Panc1 (cell line): Measurements from ENCODE around the gene CDC14B. TPM values are rescaled to one million over a fixed set of nuclear protein-coding genes. Genes with fewer than 3 reads are reported as not detected.

Source experiments
- ATAC-seq: fragments of 200-7000 bp; cut with Tn5 transposase; 2 replicates; pipeline ENCODE4 v1.9.1; 2020; ENCODE audit warnings: mild to moderate bottlenecking, moderate library complexity
- BruUV-seq: library from RNA; stranded (reverse); fragments of 400-500 nt; replicated peaks from 2 replicates; lab custom pipeline; 2021; lab: Mats Ljungman, UMichigan
- CTCF ChIA-PET: fragments of 300-600 bp; sonication (Branson Sonifier 250); formaldehyde crosslinking; loops from one replicate; lab custom pipeline; 2022; ENCODE audit warnings: antibody characterized with exemption; lab: Charles Lee
- POLR2A ChIA-PET: fragments of 300-600 bp; sonication (Branson Sonifier 250); formaldehyde crosslinking; loops from one replicate; lab custom pipeline; 2022; ENCODE audit warnings: antibody characterized with exemption; lab: Charles Lee
- DNase-seq: peaks from one replicate; pipeline ENCODE4 v3.0.0-alpha.2; 2010; ENCODE audit warnings: low read depth, low spot score
- H3K27ac ChIP-seq: 2 replicates; pipeline ENCODE4 v1.5.1; 2011; ENCODE audit warnings: mild to moderate bottlenecking, low read length, inconsistent platforms
- H3K27me3 ChIP-seq: fragments of 200-500 bp; sonication (Bioruptor generic); 2 replicates; pipeline ENCODE4 v1.6.0; 2014; ENCODE audit warnings: low read length, inconsistent platforms; ENCODE audit not compliant: control insufficient read depth, insufficient read depth
- H3K36me3 ChIP-seq: fragments of 200-500 bp; sonication (Bioruptor generic); 2 replicates; pipeline ENCODE4 v1.5.1; 2014; ENCODE audit warnings: inconsistent platforms, mild to moderate bottlenecking, low read length, moderate library complexity; ENCODE audit not compliant: control insufficient read depth, insufficient read depth
- H3K4me1 ChIP-seq: 2 replicates; pipeline ENCODE4 v1.5.1; 2011; ENCODE audit warnings: inconsistent platforms, mild to moderate bottlenecking, low read length, moderate library complexity; ENCODE audit not compliant: control insufficient read depth, insufficient read depth
- H3K4me3 ChIP-seq, 2 experiments: 2 replicates each; pipeline ENCODE4 v1.5.1; 2011 to 2012; ENCODE audit warnings: low read depth in 2 of 2, low read length in 2 of 2, mild to moderate bottlenecking in 2 of 2, inconsistent platforms in 1 of 2, moderate library complexity in 1 of 2
- H3K9me3 ChIP-seq: fragments of 200-500 bp; sonication (Bioruptor generic); 2 replicates; pipeline ENCODE4 v1.5.1; 2014; ENCODE audit warnings: low read depth, mild to moderate bottlenecking, inconsistent platforms, low read length, moderate library complexity; ENCODE audit not compliant: control insufficient read depth, insufficient read depth
- POLR2AphosphoS5 ChIP-seq: IDR thresholded peaks from 2 replicates; pipeline ENCODE4 v1.6.1; 2012; ENCODE audit warnings: mild to moderate bottlenecking, low read depth, low read length, moderate library complexity
- TCF7L2 ChIP-seq: IDR thresholded peaks from 2 replicates; pipeline ENCODE4 v1.6.1; 2011; ENCODE audit warnings: mild to moderate bottlenecking, low read depth, low read length, inconsistent platforms
- in situ Hi-C: cut with HindIII; loops from 2 replicates; pipeline ENCODE4 v1.10.0; 2016; ENCODE audit warnings: low sequenced_read_pairs, low pct_unique_long_range_greater_than_20kb
- intact Hi-C: fragments of 100-400 bp; cut with micrococcal nuclease; formaldehyde crosslinking; loops from one replicate; pipeline ENCODE4 v1.10.0; 2022; ENCODE audit not compliant: unreplicated experiment
- total RNA-seq: library from RNA; stranded (reverse); gene quantifications from one replicate; pipeline ENCODE4 v1.2.1, GENCODE V29; 2021; ENCODE audit not compliant: unreplicated experiment
- TF ChIP-seq, protein P1 (sequence below): fragments of 450-650 bp; IDR thresholded peaks from 2 replicates; pipeline ENCODE4 v1.5.1; 2017; ENCODE audit warnings: mild to moderate bottlenecking
- TF ChIP-seq, protein P2 (sequence below), 2 experiments: IDR thresholded peaks; 2 replicates each; pipeline ENCODE4 v1.6.1; 2011 to 2012; ENCODE audit warnings: low read depth in 2 of 2, control low read depth in 1 of 2, low read length in 1 of 2, mild to moderate bottlenecking in 1 of 2, moderate library complexity in 1 of 2; ENCODE audit not compliant: insufficient read depth in 1 of 2

CDC14B gene
- total RNA-seq, 1 experiment from 2014 or later = 11.8 TPM

DNA sequence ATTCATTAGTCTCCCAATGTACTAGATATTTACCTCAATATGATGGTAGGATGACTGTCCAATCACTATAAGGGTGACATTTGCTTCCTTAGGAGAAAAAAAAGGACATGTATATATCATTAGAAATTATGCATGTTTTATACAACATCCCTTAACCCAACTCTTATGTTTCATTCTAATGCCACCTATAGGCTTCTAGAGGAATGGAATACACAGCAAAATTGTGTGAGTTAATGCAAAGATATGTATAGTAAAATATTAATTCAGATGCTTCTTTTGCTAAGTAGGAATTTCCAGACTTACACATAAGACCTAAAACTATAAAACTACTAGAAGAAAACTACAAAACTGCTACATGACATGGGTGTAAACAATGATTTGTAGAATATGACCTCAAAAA lies 32.0 kb upstream of the CDC14B start:
- H3K27me3 ChIP-seq = no peaks in the 10 kb centered on the region
- DNase-seq = no peak
- ChIA-PET POLR2A (no interaction called here), CTCF (interaction anchor here (0.6 kb wide), 1 partner anchor 216 kb away, joined by 3 read pairs; no protein-coding TSS in a partner anchor)
- H3K36me3 ChIP-seq = no peaks in the 10 kb centered on the region; the same call in 1 of the 2 replicates
- H3K4me3 ChIP-seq = no peak overlapping the region
- no peak for ATAC-seq
- in situ Hi-C loops (no loop called here), intact Hi-C loops (no loop called here)
- H3K4me1 ChIP-seq = peaks cover 2% of the 10 kb centered on the region; the same call in 1 of the 2 replicates
- no peaks in the 10 kb centered on the region for H3K9me3 ChIP-seq
- no peak for TF ChIP-seq POLR2AphosphoS5
- TF ChIP-seq, protein P1, sequence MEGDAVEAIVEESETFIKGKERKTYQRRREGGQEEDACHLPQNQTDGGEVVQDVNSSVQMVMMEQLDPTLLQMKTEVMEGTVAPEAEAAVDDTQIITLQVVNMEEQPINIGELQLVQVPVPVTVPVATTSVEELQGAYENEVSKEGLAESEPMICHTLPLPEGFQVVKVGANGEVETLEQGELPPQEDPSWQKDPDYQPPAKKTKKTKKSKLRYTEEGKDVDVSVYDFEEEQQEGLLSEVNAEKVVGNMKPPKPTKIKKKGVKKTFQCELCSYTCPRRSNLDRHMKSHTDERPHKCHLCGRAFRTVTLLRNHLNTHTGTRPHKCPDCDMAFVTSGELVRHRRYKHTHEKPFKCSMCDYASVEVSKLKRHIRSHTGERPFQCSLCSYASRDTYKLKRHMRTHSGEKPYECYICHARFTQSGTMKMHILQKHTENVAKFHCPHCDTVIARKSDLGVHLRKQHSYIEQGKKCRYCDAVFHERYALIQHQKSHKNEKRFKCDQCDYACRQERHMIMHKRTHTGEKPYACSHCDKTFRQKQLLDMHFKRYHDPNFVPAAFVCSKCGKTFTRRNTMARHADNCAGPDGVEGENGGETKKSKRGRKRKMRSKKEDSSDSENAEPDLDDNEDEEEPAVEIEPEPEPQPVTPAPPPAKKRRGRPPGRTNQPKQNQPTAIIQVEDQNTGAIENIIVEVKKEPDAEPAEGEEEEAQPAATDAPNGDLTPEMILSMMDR = peak; percentile 48; the same call in 1 of the 2 replicates
- TF ChIP-seq TCF7L2 = no peak
- no TSS peak for BruUV-seq
- no peak overlapping the region for H3K27ac ChIP-seq

DNA sequence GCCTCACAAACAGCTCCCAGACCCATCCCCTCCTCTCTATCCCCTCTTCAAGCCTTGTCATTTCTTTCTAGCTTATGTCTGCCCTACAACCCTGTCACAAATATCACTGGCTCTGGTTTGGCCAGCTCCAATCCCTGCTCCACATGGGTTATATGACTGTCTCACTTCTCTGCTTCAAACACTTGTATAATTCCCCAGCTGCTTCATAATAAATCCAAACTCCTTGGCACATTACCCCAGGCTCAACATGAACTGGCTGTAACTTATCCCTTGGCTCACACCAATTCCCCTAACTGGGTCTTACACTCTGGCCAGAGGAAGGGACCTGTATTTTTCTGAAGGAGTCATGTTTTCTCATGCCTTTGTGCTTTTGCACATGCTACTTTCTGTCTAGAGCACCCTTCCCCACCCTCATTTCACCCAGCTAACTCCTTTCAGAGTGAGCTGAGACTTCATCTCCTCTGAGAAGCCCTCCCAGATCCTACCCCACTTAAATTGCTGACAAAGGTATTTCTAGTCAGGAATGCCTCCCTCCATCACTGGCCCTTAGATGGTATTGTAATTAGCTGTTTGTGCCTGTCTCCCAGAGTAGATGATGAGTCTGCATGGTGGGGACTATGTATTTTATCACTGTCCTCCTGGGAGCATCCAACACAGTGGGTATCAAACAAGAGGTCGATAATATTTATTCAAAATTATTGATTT lies 30.1 kb upstream of the CDC14B start:
- intact Hi-C loops = no loop called here
- H3K36me3 ChIP-seq = no peaks in the 10 kb centered on the region; the same call in 1 of the 2 replicates
- ATAC-seq (no peak), DNase-seq (no peak)
- CTCF ChIA-PET = no interaction called here
- H3K4me3 ChIP-seq = no peak overlapping the region
- TF ChIP-seq TCF7L2 = no peak
- TF ChIP-seq, protein P2, sequence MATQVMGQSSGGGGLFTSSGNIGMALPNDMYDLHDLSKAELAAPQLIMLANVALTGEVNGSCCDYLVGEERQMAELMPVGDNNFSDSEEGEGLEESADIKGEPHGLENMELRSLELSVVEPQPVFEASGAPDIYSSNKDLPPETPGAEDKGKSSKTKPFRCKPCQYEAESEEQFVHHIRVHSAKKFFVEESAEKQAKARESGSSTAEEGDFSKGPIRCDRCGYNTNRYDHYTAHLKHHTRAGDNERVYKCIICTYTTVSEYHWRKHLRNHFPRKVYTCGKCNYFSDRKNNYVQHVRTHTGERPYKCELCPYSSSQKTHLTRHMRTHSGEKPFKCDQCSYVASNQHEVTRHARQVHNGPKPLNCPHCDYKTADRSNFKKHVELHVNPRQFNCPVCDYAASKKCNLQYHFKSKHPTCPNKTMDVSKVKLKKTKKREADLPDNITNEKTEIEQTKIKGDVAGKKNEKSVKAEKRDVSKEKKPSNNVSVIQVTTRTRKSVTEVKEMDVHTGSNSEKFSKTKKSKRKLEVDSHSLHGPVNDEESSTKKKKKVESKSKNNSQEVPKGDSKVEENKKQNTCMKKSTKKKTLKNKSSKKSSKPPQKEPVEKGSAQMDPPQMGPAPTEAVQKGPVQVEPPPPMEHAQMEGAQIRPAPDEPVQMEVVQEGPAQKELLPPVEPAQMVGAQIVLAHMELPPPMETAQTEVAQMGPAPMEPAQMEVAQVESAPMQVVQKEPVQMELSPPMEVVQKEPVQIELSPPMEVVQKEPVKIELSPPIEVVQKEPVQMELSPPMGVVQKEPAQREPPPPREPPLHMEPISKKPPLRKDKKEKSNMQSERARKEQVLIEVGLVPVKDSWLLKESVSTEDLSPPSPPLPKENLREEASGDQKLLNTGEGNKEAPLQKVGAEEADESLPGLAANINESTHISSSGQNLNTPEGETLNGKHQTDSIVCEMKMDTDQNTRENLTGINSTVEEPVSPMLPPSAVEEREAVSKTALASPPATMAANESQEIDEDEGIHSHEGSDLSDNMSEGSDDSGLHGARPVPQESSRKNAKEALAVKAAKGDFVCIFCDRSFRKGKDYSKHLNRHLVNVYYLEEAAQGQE (IDR thresholded peaks at IDR 0.05; ENCODE audit: insufficient read depth in 1 of 2, low read depth in 2 of 2, low read length in 1 of 2) = no peak
- no peaks in the 10 kb centered on the region for H3K9me3 ChIP-seq
- H3K4me1 ChIP-seq = peaks cover 2% of the 10 kb centered on the region; the same call in 1 of the 2 replicates
- H3K27ac ChIP-seq = no peak overlapping the region
- in situ Hi-C loops = no loop called here
- no peaks in the 10 kb centered on the region for H3K27me3 ChIP-seq
- POLR2A ChIA-PET = interaction anchor here (0.6 kb wide), 1 partner anchor 14 kb away, joined by 3 read pairs; no protein-coding TSS in a partner anchor
- no TSS peak for BruUV-seq
